HEK293 (cell line): ENCODE measurements around the gene TGFBI.

Experiments
- CTCF ChIA-PET: fragments of 350-600 bp; formaldehyde crosslinking; extraction: SDS; loops from one replicate; lab custom pipeline; 2021; ENCODE audit warnings: antibody characterized with exemption; lab: Yijun Ruan, JAX
- POLR2A ChIA-PET: fragments of 300-600 bp; formaldehyde crosslinking; extraction: SDS; loops from one replicate; lab custom pipeline; 2020; ENCODE audit warnings: antibody characterized with exemption, inconsistent platforms; lab: Yijun Ruan, JAX
- H3K27ac ChIP-seq: fragments of 200-500 bp; sonication (Bioruptor generic); 2 replicates; pipeline ENCODE4 v1.5.1; 2014; ENCODE audit warnings: low read depth, low read length, control low read depth, inconsistent platforms; ENCODE audit errors: extremely low read depth
- H3K36me3 ChIP-seq, 2 experiments: fragments of 200-500 bp in 1 of 2; sonication (Bioruptor generic) in 1 of 2; 1 replicate in 1 of 2; 2 replicates in 1 of 2; pipeline ENCODE4 v1.5.1; 2014 to 2017; ENCODE audit warnings: inconsistent platforms in 2 of 2, low read length in 2 of 2; ENCODE audit not compliant: control insufficient read depth in 2 of 2, insufficient read depth in 1 of 2
- H3K4me1 ChIP-seq: fragments of 200-500 bp; sonication (Bioruptor generic); 2 replicates; pipeline ENCODE4 v1.5.1; 2014; ENCODE audit warnings: mild to moderate bottlenecking, low read length, inconsistent platforms; ENCODE audit not compliant: control insufficient read depth, insufficient read depth
- H3K4me3 ChIP-seq: 2 replicates; pipeline ENCODE4 v1.5.1; 2011; ENCODE audit warnings: low read depth, mild to moderate bottlenecking, control low read depth, low read length, moderate library complexity
- H3K9me3 ChIP-seq: fragments of 200-500 bp; sonication (Bioruptor generic); 2 replicates; pipeline ENCODE4 v1.5.1; 2014; ENCODE audit warnings: low read depth, low read length, inconsistent platforms; ENCODE audit not compliant: control insufficient read depth, insufficient read depth
- HOXA7 ChIP-seq: sonication (generic); formaldehyde crosslinking; IDR thresholded peaks from 2 replicates; pipeline ENCODE4 v1.8.1; 2022; ENCODE audit warnings: missing genetic modification reagents, borderline replicate concordance
- KLF7 ChIP-seq: fragments of 450-650 bp; formaldehyde crosslinking; IDR thresholded peaks from 2 replicates; pipeline ENCODE4 v1.5.1; 2016; ENCODE audit warnings: missing biosample characterization, missing genetic modification characterization, borderline replicate concordance
- KLF8 ChIP-seq: fragments of 450-650 bp; formaldehyde crosslinking; IDR thresholded peaks from 2 replicates; pipeline ENCODE4 v1.5.1; 2016; ENCODE audit warnings: missing biosample characterization, missing genetic modification characterization
- TRIM28 ChIP-seq: IDR thresholded peaks from 2 replicates; pipeline ENCODE4 v1.6.1; 2011; ENCODE audit warnings: low read length, control low read depth, borderline replicate concordance
- TSHZ1 ChIP-seq: fragments of 450-650 bp; formaldehyde crosslinking; IDR thresholded peaks from 2 replicates; pipeline ENCODE4 v1.5.1; 2016; ENCODE audit warnings: missing biosample characterization, missing genetic modification characterization, borderline replicate concordance
- ZBTB44 ChIP-seq: fragments of 450-650 bp; IDR thresholded peaks from 2 replicates; pipeline ENCODE4 v1.5.1; 2018; ENCODE audit warnings: missing biosample characterization, mild to moderate bottlenecking, missing genetic modification characterization
- ZNF19 ChIP-seq: fragments of 450-650 bp; formaldehyde crosslinking; IDR thresholded peaks from 2 replicates; pipeline ENCODE4; 2016; ENCODE audit warnings: missing biosample characterization, missing genetic modification characterization, low read depth
- ZNF214 ChIP-seq: fragments of 450-650 bp; formaldehyde crosslinking; IDR thresholded peaks from 2 replicates; pipeline ENCODE4 v1.5.1; 2017; ENCODE audit warnings: missing biosample characterization, mild to moderate bottlenecking, missing genetic modification characterization, borderline replicate concordance
- ZNF239 ChIP-seq: fragments of 450-650 bp; formaldehyde crosslinking; IDR thresholded peaks from 2 replicates; pipeline ENCODE4 v1.5.1; 2016; ENCODE audit warnings: missing biosample characterization, missing genetic modification characterization
- ZNF24 ChIP-seq: fragments of 450-650 bp; formaldehyde crosslinking; IDR thresholded peaks from 2 replicates; pipeline ENCODE4 v1.5.1; 2016; ENCODE audit warnings: missing biosample characterization, missing genetic modification characterization
- ZNF280C ChIP-seq: fragments of 450-650 bp; formaldehyde crosslinking; IDR thresholded peaks from 2 replicates; pipeline ENCODE4 v1.5.1; 2016; ENCODE audit warnings: missing biosample characterization, missing genetic modification characterization
- ZNF518A ChIP-seq: fragments of 450-650 bp; formaldehyde crosslinking; conservative IDR thresholded peaks from 2 replicates; pipeline ENCODE4 v1.5.1; 2016; ENCODE audit warnings: low read depth, missing biosample characterization, missing genetic modification characterization
- ZNF521 ChIP-seq: fragments of 450-650 bp; formaldehyde crosslinking; IDR thresholded peaks from 2 replicates; pipeline ENCODE4 v1.5.1; 2017; ENCODE audit warnings: missing biosample characterization, mild to moderate bottlenecking, missing genetic modification characterization
- ZNF626 ChIP-seq: fragments of 450-650 bp; sonication (Bioruptor Pico); formaldehyde crosslinking; IDR thresholded peaks from 2 replicates; pipeline ENCODE4 v1.5.1; 2018; ENCODE audit warnings: missing biosample characterization, missing genetic modification characterization, inconsistent platforms
- ZNF670 ChIP-seq: fragments of 450-650 bp; formaldehyde crosslinking; IDR thresholded peaks from 2 replicates; pipeline ENCODE4 v1.5.1; 2016; ENCODE audit warnings: missing biosample characterization, missing genetic modification characterization, low read depth
- ZNF776 ChIP-seq: fragments of 450-650 bp; formaldehyde crosslinking; IDR thresholded peaks from 2 replicates; pipeline ENCODE4 v1.5.0; 2017; ENCODE audit warnings: missing biosample characterization, missing genetic modification characterization, borderline replicate concordance
- ZNF785 ChIP-seq: fragments of 450-650 bp; formaldehyde crosslinking; IDR thresholded peaks from 2 replicates; pipeline ENCODE4 v1.5.1; 2016; ENCODE audit warnings: missing biosample characterization, missing genetic modification characterization

The TGFBI gene

GRCh38 chr5:135985951-135986350 is 42.8 kb upstream of the TGFBI start:
- Histone ChIP-seq H3K4me3 (no peak overlapping the region), H3K4me1 (no peaks in the 10 kb centered on the region; the same call in 1 of the 2 replicates), H3K9me3 (no peaks in the 10 kb centered on the region), H3K27ac (no peak overlapping the region), H3K36me3 (no peaks in the 10 kb centered on the region)
- CTCF ChIA-PET = no interaction called here
- TF ChIP-seq ZNF19 (no peak), ZNF214 (no peak), ZNF670 (tag by site-specific recombination) (no peak), KLF8 (tag by site-specific recombination) (no peak), ZBTB44 (tag by site-specific recombination) (no peak), ZNF280C (tag by site-specific recombination) (no peak), HOXA7 (CRISPR knock-in tag) (no peak), ZNF521 (tag by site-specific recombination) (no peak), ZNF24 (tag by site-specific recombination) (no peak), ZNF239 (tag by site-specific recombination) (no peak), TSHZ1 (tag by site-specific recombination) (no peak), ZNF518A (tag by site-specific recombination) (no peak), ZNF785 (tag by site-specific recombination) (no peak), KLF7 (tag by site-specific recombination) (no peak), TRIM28 (no peak), ZNF626 (tag by site-specific recombination) (no peak), ZNF776 (tag by site-specific recombination) (no peak)
- POLR2A ChIA-PET = no interaction called here
